ENCODE data around the gene OR14I1.
"Not testable (repeated sequence)": the region's sequence is repeated elsewhere in the genome, so short reads cannot be mapped to it uniquely, and the experiment has no call there.

The OR14I1 gene

GRCh38 chr1:248686815-248687214, 15.8 kb downstream of the OR14I1 start:
- no peak for DNase-seq (ENCODE audit: low read depth)

GRCh38 chr1:248681651-248682050, 20.9 kb downstream of the OR14I1 start:
- no peak for DNase-seq (ENCODE audit: low read depth)

DNA sequence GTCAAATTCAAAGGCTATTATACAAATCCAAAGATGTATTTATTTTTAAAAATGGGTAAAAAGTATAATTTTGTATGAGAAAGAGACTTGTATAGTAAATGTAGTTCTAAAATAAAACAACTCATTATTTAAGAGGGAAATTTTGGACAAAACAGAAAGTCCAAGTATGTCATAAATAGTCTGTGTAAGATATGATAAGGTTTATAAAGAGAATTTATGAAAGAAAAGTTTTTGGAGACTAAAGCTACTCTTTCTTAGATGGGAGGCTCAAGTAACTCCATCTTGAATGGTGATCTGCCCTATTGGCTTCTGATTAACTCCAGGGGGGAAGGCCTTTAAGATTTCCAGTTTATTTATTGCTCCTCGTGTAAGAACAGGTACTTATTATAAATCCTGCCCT, 32.6 kb downstream of the OR14I1 start:
- no peak for DNase-seq (ENCODE audit: low read depth)

GRCh38 chr1:248663453-248664328, 38.9 kb downstream of the OR14I1 start:
- not testable (repeated sequence) for DNase-seq (ENCODE audit: low read depth)

- DNase-seq (ENCODE audit: low read depth) = not testable (repeated sequence)
Observed at GRCh38 chr1:248656797-248657196, 45.8 kb downstream of the OR14I1 start.

DNA sequence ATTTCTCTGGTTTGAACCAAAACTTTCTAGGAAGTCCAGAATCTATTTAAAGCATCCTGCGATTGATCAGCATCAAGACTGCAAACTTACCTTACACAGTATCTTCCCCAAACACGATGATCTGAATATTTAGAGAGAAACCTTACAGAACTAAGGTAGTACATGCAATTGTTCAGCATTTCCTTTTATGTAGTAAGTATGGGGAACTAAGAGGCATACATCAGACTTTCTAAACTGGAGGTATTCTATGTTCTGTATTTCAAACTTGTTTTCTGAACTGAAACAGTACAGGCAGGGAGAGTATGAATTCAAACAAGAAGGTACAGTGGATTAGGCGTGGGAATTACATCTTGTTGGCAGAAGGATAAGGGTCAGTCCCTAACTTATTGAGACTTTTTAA, 47.2 kb downstream of the OR14I1 start, which contains the start of gene OR2T27:
OR2T27 (minus strand) TSS at position 175 of the 400 bp plus-strand sequence. CDS start 4,644 bp downstream, outside the sequence.
- not testable (repeated sequence) for DNase-seq (ENCODE audit: low read depth)
